ENCODE results near the gene SPACDR. TPM values are rescaled to one million over a fixed set of nuclear protein-coding genes. Genes with fewer than 3 reads are reported as not detected.
"Not testable (repeated sequence)": the region's sequence is repeated elsewhere in the genome, so short reads cannot be mapped to it uniquely, and the experiment has no call there.

SPACDR gene
- total RNA-seq, 1 donor from 2014 or later: 1.7 TPM

- peak; percentile 62 to 64 for ATAC-seq
- Histone ChIP-seq H3K27me3 (ENCODE audit: low read depth) (no peaks in the 10 kb centered on the region), H3K4me3 (no peak overlapping the region), H3K4me1 (peaks cover 16% of the 10 kb centered on the region), H3K36me3 (no peaks in the 10 kb centered on the region), H3K27ac (peak overlapping the region; percentile 76), H3K9me3 (no peaks in the 10 kb centered on the region)
- intact Hi-C loops (cut with DNase I): no loop called here
- TF ChIP-seq, protein P1, sequence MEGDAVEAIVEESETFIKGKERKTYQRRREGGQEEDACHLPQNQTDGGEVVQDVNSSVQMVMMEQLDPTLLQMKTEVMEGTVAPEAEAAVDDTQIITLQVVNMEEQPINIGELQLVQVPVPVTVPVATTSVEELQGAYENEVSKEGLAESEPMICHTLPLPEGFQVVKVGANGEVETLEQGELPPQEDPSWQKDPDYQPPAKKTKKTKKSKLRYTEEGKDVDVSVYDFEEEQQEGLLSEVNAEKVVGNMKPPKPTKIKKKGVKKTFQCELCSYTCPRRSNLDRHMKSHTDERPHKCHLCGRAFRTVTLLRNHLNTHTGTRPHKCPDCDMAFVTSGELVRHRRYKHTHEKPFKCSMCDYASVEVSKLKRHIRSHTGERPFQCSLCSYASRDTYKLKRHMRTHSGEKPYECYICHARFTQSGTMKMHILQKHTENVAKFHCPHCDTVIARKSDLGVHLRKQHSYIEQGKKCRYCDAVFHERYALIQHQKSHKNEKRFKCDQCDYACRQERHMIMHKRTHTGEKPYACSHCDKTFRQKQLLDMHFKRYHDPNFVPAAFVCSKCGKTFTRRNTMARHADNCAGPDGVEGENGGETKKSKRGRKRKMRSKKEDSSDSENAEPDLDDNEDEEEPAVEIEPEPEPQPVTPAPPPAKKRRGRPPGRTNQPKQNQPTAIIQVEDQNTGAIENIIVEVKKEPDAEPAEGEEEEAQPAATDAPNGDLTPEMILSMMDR (IDR thresholded peaks at IDR 0.05): no peak
- DNase-seq: no peak
Observed at GRCh38 chr7:100444311-100445278, 19.5 kb downstream of the SPACDR start.

DNA sequence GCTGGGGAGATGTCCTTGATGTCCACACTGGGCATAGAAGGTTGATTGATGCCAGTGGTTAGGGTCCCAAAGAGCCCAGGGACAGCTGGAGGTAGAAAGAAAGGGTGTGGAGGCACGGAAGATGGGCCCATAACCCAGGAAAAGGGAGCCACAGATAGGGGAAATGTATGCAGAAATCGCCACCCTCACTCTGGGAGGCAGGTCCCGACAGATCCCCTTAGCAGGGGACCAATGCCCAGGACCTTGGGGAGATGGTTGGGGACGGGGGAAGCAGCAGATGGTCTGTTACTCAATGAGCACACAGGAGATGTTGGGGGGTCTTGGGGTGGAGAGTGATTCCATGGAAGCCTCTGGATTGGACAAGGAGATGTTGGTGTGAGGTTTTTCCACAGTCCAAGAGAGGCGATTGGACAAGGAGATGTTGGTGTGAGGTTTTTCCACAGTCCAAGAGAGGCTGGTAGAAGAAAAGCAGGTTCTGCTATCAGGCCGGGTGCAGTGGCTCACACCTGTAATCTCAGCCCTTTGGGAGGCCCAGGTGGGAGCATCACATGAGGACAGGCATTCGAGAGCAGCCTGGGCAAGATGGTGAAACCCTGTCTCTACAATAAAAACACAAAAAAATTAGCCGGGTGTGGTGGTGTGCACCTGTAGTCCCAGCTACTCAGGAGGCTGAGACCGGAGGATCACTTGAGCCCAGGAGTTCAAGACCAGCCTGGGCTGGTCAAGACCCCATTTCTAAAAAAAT is 20.8 kb downstream of the SPACDR start:
- ATAC-seq: no peak
- TF ChIP-seq, protein P1 (IDR thresholded peaks at IDR 0.05): no peak
- peak overlapping the region; percentile 76 for H3K27ac ChIP-seq
- intact Hi-C loops (cut with DNase I): no loop called here
- H3K36me3 ChIP-seq: no peaks in the 10 kb centered on the region
- H3K27me3 ChIP-seq (ENCODE audit: low read depth): no peaks in the 10 kb centered on the region
- H3K9me3 ChIP-seq: no peaks in the 10 kb centered on the region
- H3K4me1 ChIP-seq: peaks cover 16% of the 10 kb centered on the region
- peak; percentile 10 for DNase-seq
- H3K4me3 ChIP-seq: no peak overlapping the region

GRCh38 chr7:100441641-100442535 is 22.2 kb downstream of the SPACDR start:
- Histone ChIP-seq H3K4me1 (peaks cover 16% of the 10 kb centered on the region), H3K36me3 (no peaks in the 10 kb centered on the region), H3K9me3 (no peaks in the 10 kb centered on the region), H3K27me3 (ENCODE audit: low read depth) (no peaks in the 10 kb centered on the region), H3K4me3 (no peak overlapping the region), H3K27ac (no peak overlapping the region)
- peak; percentile 17 for DNase-seq
- TF ChIP-seq, protein P1 (IDR thresholded peaks at IDR 0.05): no peak
- ATAC-seq: no peak
- intact Hi-C loops (cut with DNase I): no loop called here

DNA sequence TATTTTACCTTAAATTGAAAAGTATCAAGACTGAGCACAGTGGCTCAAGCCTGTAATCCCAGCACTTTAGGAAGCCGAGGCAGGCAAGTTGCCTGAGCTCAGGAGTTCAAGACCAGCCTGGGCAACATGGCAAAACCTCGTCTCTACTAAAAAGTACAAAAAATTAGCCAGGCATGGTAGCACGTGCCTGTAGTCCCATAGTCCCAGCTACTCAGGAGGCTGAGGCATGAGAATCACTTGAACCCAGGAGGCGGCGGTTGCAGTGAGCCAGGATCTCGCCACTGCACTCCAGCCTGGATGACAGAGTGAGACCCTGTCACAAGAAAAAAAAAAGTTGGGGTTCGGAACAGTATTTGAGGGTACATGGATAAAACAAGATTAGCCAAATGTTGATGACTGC is 24.8 kb downstream of the SPACDR start:
- H3K4me3 ChIP-seq; intact Hi-C loops (cut with DNase I); H3K9me3 ChIP-seq; H3K27ac ChIP-seq; H3K36me3 ChIP-seq; H3K27me3 ChIP-seq (ENCODE audit: low read depth); ATAC-seq: not testable (repeated sequence)
- peak; percentile 6 for DNase-seq
- peaks cover 14% of the 10 kb centered on the region for H3K4me1 ChIP-seq

- intact Hi-C loops (cut with DNase I): not testable (repeated sequence)
Observed at GRCh38 chr7:100438731-100439130, 25.3 kb downstream of the SPACDR start.

DNA sequence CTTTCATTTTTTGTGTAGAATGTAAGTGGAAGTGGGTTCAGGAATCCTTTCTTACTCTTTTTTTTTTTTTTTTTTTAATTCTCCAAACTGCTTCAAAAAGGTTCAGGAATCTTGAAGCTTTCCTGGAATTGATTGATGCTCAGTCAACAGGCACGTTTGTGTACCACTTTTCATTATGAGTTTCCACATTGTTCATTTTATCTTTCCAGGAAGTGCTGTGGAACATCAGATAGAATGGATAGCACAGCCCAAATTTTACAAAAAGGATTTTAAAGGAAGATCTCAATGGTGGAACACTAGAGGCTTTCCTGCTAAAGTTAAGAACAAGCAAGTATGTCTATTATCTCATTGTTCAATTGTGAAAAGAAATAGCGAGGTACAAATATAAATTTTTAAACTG is 25.9 kb downstream of the SPACDR start:
- intact Hi-C loops (cut with DNase I): no loop called here
- TF ChIP-seq, protein P1 (IDR thresholded peaks at IDR 0.05): no peak
- ATAC-seq (no peak), DNase-seq (no peak)
- Histone ChIP-seq H3K36me3 (peaks cover 19% of the 10 kb centered on the region), H3K27ac (no peak overlapping the region), H3K4me3 (no peak overlapping the region), H3K4me1 (peaks cover 19% of the 10 kb centered on the region), H3K9me3 (no peaks in the 10 kb centered on the region), H3K27me3 (ENCODE audit: low read depth) (no peaks in the 10 kb centered on the region)

More at GRCh38 chr7:100438731-100439130, 25.3 kb downstream of the SPACDR start:
- H3K9me3 ChIP-seq; H3K4me3 ChIP-seq; ATAC-seq; H3K27ac ChIP-seq; H3K27me3 ChIP-seq (ENCODE audit: low read depth): not testable (repeated sequence)
- peak; percentile 10 for DNase-seq
- peaks cover 14% of the 10 kb centered on the region for H3K4me1 ChIP-seq
- peaks cover 13% of the 10 kb centered on the region for H3K36me3 ChIP-seq

Data from lower lobe of right lung (tissue), 2 donors.